HCT116 (cell line): ENCODE data around the gene CNST. TPM values are rescaled to one million over a fixed set of nuclear protein-coding genes. Genes with fewer than 3 reads are reported as not detected.

Source experiments
- ATAC-seq: fragments of 200-7000 bp; cut with Tn5 transposase; 2 replicates; pipeline ENCODE4 v1.9.1; 2020; ENCODE audit warnings: mild to moderate bottlenecking, moderate library complexity
- BruUV-seq: library from RNA; stranded (reverse); fragments of 400-500 nt; replicated peaks from 2 replicates; lab custom pipeline; 2021; lab: Mats Ljungman, UMichigan
- CTCF ChIA-PET: fragments of 300-600 bp; sonication (Branson Sonifier 250); formaldehyde crosslinking; loops from one replicate; lab custom pipeline; 2021; ENCODE audit warnings: antibody characterized with exemption; lab: Charles Lee
- POLR2A ChIA-PET: fragments of 300-600, 350-600 bp; sonication (Branson Sonifier 250); formaldehyde crosslinking; loops from one replicate; lab custom pipeline; 2021; ENCODE audit warnings: antibody characterized with exemption; lab: Charles Lee
- RAD21 ChIA-PET, 2 experiments: fragments of 300-600 bp; sonication (Branson Sonifier 250); formaldehyde crosslinking; loops; one replicate each; lab custom pipeline; 2023; ENCODE audit warnings: low total read pairs in 2 of 2; ENCODE audit not compliant: uncharacterized antibody in 2 of 2, unreplicated experiment in 2 of 2, low non-redundant PET in 1 of 2; lab: Charles Lee
- DNase-seq: peaks from one replicate; pipeline ENCODE4 v3.0.0-alpha.2; 2010; ENCODE audit warnings: low read depth, low spot score
- H2AFZ ChIP-seq: fragments of 200-600 bp; shearing (Covaris generic), sonication (generic); 2 replicates; pipeline ENCODE4 v1.6.1; 2017; ENCODE audit warnings: low read depth, mixed run types, mixed read lengths, antibody characterized with exemption, low read length; ENCODE audit not compliant: poor library complexity, severe bottlenecking
- H3K27ac ChIP-seq: 2 replicates; pipeline ENCODE4 v1.5.1; 2012; ENCODE audit warnings: low read depth, low read length
- H3K27me3 ChIP-seq: fragments of 200-600 bp; sonication (generic); 2 replicates; pipeline ENCODE4 v1.6.1; 2016; ENCODE audit warnings: mixed run types, low read length, mixed read lengths; ENCODE audit not compliant: insufficient read depth
- H3K36me3 ChIP-seq, 2 experiments: fragments of 200-500 bp in 1 of 2; fragments of 200-600 bp in 1 of 2; sonication (Bioruptor generic) in 1 of 2; sonication (generic) in 1 of 2; 2 replicates each; pipeline versions ENCODE4 v1.5.1 to v1.6.1; 2014 to 2016; ENCODE audit warnings: low read length in 2 of 2, inconsistent platforms in 1 of 2, mixed read lengths in 1 of 2, mixed run types in 1 of 2; ENCODE audit not compliant: insufficient read depth in 2 of 2, control insufficient read depth in 1 of 2
- H3K4me1 ChIP-seq, 2 experiments: fragments of 200-600 bp in 1 of 2; sonication (generic) in 1 of 2; 2 replicates each; pipeline versions ENCODE4 v1.5.1 to v1.6.1; 2012 to 2017; ENCODE audit warnings: low read length in 2 of 2, inconsistent platforms in 1 of 2, mild to moderate bottlenecking in 1 of 2, mixed read lengths in 1 of 2, mixed run types in 1 of 2, moderate library complexity in 1 of 2; ENCODE audit not compliant: insufficient read depth in 2 of 2, control insufficient read depth in 1 of 2
- H3K4me2 ChIP-seq: fragments of 200-600 bp; sonication (generic); 2 replicates; pipeline ENCODE4 v1.6.1; 2017; ENCODE audit warnings: mixed run types, low read length, mixed read lengths
- H3K4me3 ChIP-seq, 2 experiments: fragments of 200-600 bp in 1 of 2; sonication (generic) in 1 of 2; replicated peaks in 1 of 2; 2 replicates each; pipeline ENCODE4 v1.5.1; 2011 to 2016; ENCODE audit warnings: low read length in 2 of 2, control low read depth in 1 of 2, low read depth in 1 of 2, mild to moderate bottlenecking in 1 of 2, mixed read lengths in 1 of 2, mixed run types in 1 of 2
- H3K79me2 ChIP-seq: fragments of 200-600 bp; sonication (generic); 2 replicates; pipeline ENCODE4 v1.6.1; 2017; ENCODE audit warnings: mild to moderate bottlenecking, mixed run types, low read length, moderate library complexity, mixed read lengths; ENCODE audit not compliant: insufficient read depth
- H3K9ac ChIP-seq: fragments of 200-600 bp; sonication (generic); 2 replicates; pipeline ENCODE4 v1.6.1; 2016; ENCODE audit warnings: low read length, mixed read lengths
- H3K9me2 ChIP-seq: fragments of 200-600 bp; sonication (generic), shearing (Covaris generic); 2 replicates; pipeline ENCODE4 v1.6.1; 2017; ENCODE audit warnings: mixed run types, mild to moderate bottlenecking, moderate library complexity; ENCODE audit not compliant: insufficient read depth
- H3K9me3 ChIP-seq, 2 experiments: fragments of 200-500 bp in 1 of 2; fragments of 200-600 bp in 1 of 2; sonication (Bioruptor generic) in 1 of 2; sonication (generic) in 1 of 2; 2 replicates each; pipeline ENCODE4 v1.6.1; 2014 to 2017; ENCODE audit warnings: low read length in 2 of 2, mixed read lengths in 2 of 2, inconsistent platforms in 1 of 2, low read depth in 1 of 2, mild to moderate bottlenecking in 1 of 2, mixed run types in 1 of 2, moderate library complexity in 1 of 2; ENCODE audit not compliant: control insufficient read depth in 1 of 2, insufficient read depth in 1 of 2
- H4K20me1 ChIP-seq: fragments of 200-600 bp; sonication (generic), shearing (Covaris generic); 2 replicates; pipeline ENCODE4 v1.6.1; 2017; ENCODE audit warnings: mixed run types, mild to moderate bottlenecking, moderate library complexity; ENCODE audit not compliant: insufficient read depth
- ATF3 ChIP-seq: IDR thresholded peaks from 2 replicates; pipeline ENCODE4 v1.6.1; 2012
- CBX3 ChIP-seq: IDR thresholded peaks from 2 replicates; pipeline ENCODE4 v1.6.1; 2012; ENCODE audit warnings: low read depth
- CTCF ChIP-seq, 3 experiments: fragments of 200-600 bp in 1 of 3; sonication (generic) in 1 of 3; IDR thresholded peaks in 2 of 3; conservative IDR thresholded peaks in 1 of 3; 2 replicates each; pipeline ENCODE4 v1.5.1; 2012 to 2017; ENCODE audit warnings: low read depth in 2 of 3, low read length in 2 of 3, antibody characterized with exemption in 1 of 3, borderline replicate concordance in 1 of 3, control low read depth in 1 of 3, mild to moderate bottlenecking in 1 of 3, mixed read lengths in 1 of 3, mixed run types in 1 of 3, moderate library complexity in 1 of 3; ENCODE audit not compliant: insufficient read depth in 1 of 3
- EGR1 ChIP-seq: IDR thresholded peaks from 2 replicates; pipeline ENCODE4 v1.6.1; 2012; ENCODE audit warnings: low read depth
- ELF1 ChIP-seq: IDR thresholded peaks from 2 replicates; pipeline ENCODE4 v1.6.1; 2012; ENCODE audit warnings: low read depth, borderline replicate concordance
- FOSL1 ChIP-seq: IDR thresholded peaks from 2 replicates; pipeline ENCODE4 v1.6.1; 2012; ENCODE audit warnings: low read depth
- JUND ChIP-seq: IDR thresholded peaks from 2 replicates; pipeline ENCODE4 v1.6.1; 2012
- MAX ChIP-seq: IDR thresholded peaks from 2 replicates; pipeline ENCODE4 v1.6.1; 2012
- POLR2A ChIP-seq: IDR thresholded peaks from 2 replicates; pipeline ENCODE4 v1.7.0; 2011; ENCODE audit warnings: borderline replicate concordance; ENCODE audit not compliant: insufficient read depth, insufficient read length; ENCODE audit errors: extremely low read depth
- POLR2AphosphoS5 ChIP-seq: IDR thresholded peaks from 2 replicates; pipeline ENCODE4 v1.6.1; 2011; ENCODE audit warnings: mild to moderate bottlenecking, low read depth, low read length, moderate library complexity
- REST ChIP-seq: IDR thresholded peaks from 2 replicates; pipeline ENCODE4 v1.6.1; 2012; ENCODE audit warnings: low read depth
- SIN3A ChIP-seq: IDR thresholded peaks from 2 replicates; pipeline ENCODE4 v1.6.1; 2012; ENCODE audit warnings: low read depth
- SRF ChIP-seq: IDR thresholded peaks from 2 replicates; pipeline ENCODE4 v1.6.1; 2012; ENCODE audit warnings: low read depth
- TCF7L2 ChIP-seq: IDR thresholded peaks from 2 replicates; pipeline ENCODE4 v1.7.0; 2011; ENCODE audit warnings: borderline replicate concordance, inconsistent platforms; ENCODE audit not compliant: insufficient read depth, insufficient read length; ENCODE audit errors: extremely low read depth
- YY1 ChIP-seq: IDR thresholded peaks from 2 replicates; pipeline ENCODE4 v1.6.1; 2011; ENCODE audit warnings: low read length, low read depth, moderate library complexity, mild to moderate bottlenecking; ENCODE audit not compliant: insufficient replicate concordance; ENCODE audit errors: extremely low read depth
- ZFX ChIP-seq: fragments of 450-650 bp; IDR thresholded peaks from 2 replicates; pipeline ENCODE4 v1.6.1; 2017
- intact Hi-C: fragments of 100-400 bp; cut with micrococcal nuclease; formaldehyde crosslinking; loops from 2 replicates; pipeline ENCODE4 v1.10.0; 2022
- total RNA-seq: library from RNA; stranded (reverse); gene quantifications from one replicate; pipeline ENCODE4 v1.2.1, GENCODE V29; 2021; ENCODE audit not compliant: unreplicated experiment

Gene CNST
- total RNA-seq, 1 experiment from 2014 or later: 13.5 TPM

- H3K9ac ChIP-seq: no peak overlapping the region
- H3K4me2 ChIP-seq: no peak overlapping the region
- no peaks in the 10 kb centered on the region for H4K20me1 ChIP-seq
- no peaks in the 10 kb centered on the region for H3K79me2 ChIP-seq
- H2AFZ ChIP-seq: no peak overlapping the region
- no peaks in the 10 kb centered on the region for H3K27me3 ChIP-seq
- H3K4me1 ChIP-seq: peaks cover 0 to 6% of the 10 kb centered on the region in 2 experiments; a peak in 1 of 4 replicates
- H3K27ac ChIP-seq: no peak overlapping the region
- H3K4me3 ChIP-seq: no peak overlapping the region
- H3K36me3 ChIP-seq: no peaks in the 10 kb centered on the region; a peak in 1 of 4 replicates
- ChIA-PET CTCF (no interaction called here), POLR2A (no interaction called here)
- BruUV-seq: no TSS peak
- intact Hi-C loops: no loop called here
- no peaks in the 10 kb centered on the region for H3K9me2 ChIP-seq
- no peak for ATAC-seq
- DNase-seq: no peak
- TF ChIP-seq TCF7L2 (no peak), ELF1 (no peak), ZFX (no peak), MAX (no peak), CBX3 (no peak), POLR2A (no peak), CTCF (IDR thresholded peaks at IDR 0.05 in 2 of 3, conservative IDR thresholded peaks at IDR 0.05 in 1 of 3; ENCODE audit: borderline replicate concordance in 1 of 3, insufficient read depth in 1 of 3, low read depth in 2 of 3, low read length in 2 of 3) (no peak), POLR2AphosphoS5 (no peak), JUND (no peak), SIN3A (no peak), FOSL1 (no peak), ATF3 (no peak), SRF (no peak), YY1 (no peak), REST (no peak), EGR1 (no peak)
- TF ChIP-seq, all 23 proteins: peak for 0
- H3K9me3 ChIP-seq: no peaks in the 10 kb centered on the region
- RAD21 ChIA-PET: no interaction called here
These were observed 62.8 kb downstream of the CNST start for GRCh38 chr1:246629030-246629429.
